CD4-positive, alpha-beta T cell treated with Interleukin-12 subunit alpha and Interleukin-12 subunit beta, for 1 hour (primary cell): ENCODE data around the gene DNAJB4.
"Not testable (repeated sequence)": the region's sequence is repeated elsewhere in the genome, so short reads cannot be mapped to it uniquely, and the experiment has no call there.

Experiments
- DNase-seq: peaks from one replicate; pipeline ENCODE4 v3.0.0-alpha.2; 2020

Gene DNAJB4

GRCh38 chr1:77991638-77992037, 13.1 kb upstream of the DNAJB4 start:
- no peak for DNase-seq

GRCh38 chr1:77994117-77994705, 10.5 kb upstream of the DNAJB4 start:
- no peak for DNase-seq

DNA sequence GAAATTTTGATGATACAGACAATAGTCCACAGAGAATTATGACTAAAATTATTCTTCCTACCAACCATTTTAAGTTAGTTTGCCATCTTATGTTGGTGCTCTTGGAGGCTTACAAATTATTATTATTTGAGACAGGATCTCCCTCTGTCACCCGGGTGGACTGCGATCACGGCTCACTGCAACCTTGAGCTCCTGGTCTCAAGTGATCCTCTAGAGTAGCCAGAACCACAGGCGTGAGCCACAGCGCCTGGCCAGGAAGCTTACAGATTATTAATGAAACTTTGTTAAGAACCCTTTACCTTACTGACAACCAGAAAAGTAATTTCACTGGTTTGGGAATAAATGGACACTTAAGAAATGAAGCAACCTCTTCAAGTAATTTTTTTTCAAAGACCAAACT, 8.0 kb upstream of the DNAJB4 start:
- DNase-seq: no peak

DNA sequence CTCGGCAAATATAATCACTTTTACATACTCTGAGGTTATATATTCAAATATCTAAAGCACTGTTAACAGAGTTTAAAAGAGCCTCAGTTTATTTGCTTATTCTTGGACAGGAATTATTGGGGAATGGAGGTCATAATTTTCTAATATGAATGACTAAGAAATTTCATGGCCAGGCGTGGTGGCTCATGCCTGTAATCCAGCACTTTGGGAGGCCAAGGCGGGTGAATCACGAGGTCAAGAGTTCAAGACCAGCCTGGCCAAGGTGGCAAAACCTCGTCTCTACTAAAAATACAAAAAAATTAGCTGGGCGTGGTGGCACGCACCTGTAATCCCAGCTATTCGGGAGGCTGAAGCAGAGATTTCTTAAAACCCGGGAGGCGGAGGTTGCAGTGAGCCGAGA, 4.2 kb upstream of the DNAJB4 start:
- DNase-seq: not testable (repeated sequence)

DNA sequence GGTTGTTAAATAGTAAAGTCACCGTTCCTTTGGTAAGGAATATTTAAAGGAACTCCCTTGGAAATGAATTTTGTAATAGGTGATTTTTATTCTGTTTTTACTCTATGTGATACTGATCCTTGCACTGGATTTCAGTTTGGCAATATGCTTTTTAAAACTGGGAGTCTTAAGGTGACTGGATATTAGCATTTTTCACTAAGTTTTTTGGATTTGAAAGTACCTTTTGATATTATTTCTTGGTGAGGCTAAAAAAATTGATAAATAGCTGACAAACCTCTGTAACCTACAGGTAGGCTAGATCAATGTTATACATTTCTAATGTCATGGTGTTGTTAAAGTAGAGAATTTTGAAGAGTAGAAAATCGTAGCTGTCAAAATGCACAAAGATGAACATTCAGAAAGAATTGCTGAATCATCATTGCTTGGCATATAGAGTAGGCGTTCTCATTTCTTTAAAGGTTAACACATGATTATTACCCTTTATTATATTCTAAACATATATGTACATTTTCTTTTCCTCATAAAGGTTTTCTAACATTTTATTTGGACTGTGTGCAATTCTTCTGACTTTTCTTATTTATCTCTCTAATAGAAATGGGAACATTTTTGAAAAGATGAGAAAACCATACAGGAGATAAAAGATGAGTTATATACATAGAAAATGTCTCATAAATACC, 1.5 kb upstream of the DNAJB4 start:
- DNase-seq: peak; percentile 12

DNA sequence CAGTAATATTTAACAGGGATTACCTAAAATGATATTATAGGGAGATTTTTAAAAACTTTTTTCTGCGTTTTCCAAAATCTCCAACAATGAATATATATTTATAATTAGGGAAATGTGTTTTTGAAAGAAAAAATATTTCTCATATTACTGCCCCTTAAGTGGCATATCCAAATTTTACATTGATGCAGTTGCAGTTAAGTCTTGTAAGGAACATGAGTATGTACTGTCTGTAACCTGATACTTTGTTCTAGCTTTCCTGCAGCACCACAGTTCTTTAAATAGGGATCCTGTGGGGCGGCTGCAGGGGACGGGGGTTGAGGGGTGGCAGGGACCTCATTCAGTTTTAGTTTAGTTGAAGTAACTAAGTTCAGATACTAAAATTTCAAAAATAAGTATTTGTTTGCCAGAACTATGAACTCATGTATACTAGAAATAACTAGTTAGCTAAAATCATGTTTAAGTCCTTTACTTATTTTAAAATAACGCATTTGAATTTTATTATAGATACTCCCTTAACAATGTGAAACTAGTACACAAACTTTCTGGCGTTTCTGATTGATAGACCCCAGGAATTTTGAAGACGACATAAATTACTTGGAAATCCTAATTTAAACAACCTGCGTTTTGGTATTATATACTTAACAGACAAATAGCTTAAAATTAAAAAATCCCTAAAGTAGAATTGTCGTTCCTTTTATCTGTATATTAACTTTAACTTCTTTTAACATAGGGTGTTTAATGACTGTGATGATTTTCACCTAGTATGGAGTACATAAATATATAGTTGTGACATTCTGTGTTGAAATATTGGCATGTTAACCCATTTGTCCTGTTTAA, 639 bp upstream of the DNAJB4 start:
- DNase-seq: peak; percentile 60

DNA sequence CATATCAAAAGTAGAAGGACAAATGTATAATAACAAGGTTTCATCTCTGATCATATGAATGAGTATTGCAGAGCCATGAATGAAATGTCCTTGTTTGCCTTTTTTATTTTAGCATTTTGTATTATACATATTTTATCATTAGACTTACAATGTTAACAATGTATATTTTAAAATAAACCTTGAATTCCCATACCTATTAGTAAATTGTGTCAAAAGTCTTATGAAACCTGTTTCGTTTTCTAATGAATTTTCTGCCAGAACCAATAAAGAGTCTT, 646 bp downstream of the DNAJB4 start:
- DNase-seq: no peak

GRCh38 chr1:78005755-78006154, 1.0 kb downstream of the DNAJB4 start:
- peak; percentile 27 for DNase-seq

DNA sequence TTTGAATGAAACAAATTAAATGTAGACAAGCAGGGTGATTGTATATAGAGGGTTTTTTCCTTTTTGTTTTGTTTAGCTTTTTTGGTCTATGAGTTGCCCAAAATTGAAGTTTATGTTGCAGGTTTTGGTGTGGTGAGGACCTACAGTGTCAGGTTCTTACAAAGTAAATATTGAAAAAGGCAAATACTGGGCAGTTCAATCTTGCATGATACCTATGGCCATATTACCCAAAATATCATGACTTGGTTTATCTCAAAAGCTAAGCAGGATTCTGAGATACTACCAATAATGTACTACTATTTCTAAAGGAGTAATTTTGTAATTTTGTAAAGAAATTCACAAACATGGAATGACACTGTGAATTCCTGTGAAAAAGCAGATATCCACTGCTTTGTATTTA, 1.8 kb downstream of the DNAJB4 start:
- DNase-seq: no peak

GRCh38 chr1:78007677-78008341, 3.1 kb downstream of the DNAJB4 start:
- DNase-seq: no peak

DNA sequence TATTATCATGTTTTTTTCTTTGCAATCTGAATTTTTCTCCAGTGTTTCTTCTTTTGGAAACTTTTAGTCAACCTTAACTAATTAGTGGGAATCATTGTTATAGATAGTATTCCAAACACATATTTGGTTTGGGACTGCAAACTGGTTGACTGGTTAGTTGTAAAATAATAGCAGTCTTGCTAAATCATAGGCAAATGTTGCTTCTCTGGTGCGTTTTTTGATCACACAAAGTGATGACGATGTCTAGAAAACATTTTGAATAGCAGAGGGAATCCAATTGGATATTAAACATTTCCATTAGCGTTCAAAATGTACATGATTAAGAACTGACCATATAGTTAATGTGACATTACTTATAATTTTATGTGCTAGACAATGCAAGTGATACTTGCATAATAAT, 4.5 kb downstream of the DNAJB4 start:
- no peak for DNase-seq

GRCh38 chr1:78009836-78010235, 5.1 kb downstream of the DNAJB4 start:
- DNase-seq: no peak

GRCh38 chr1:78011050-78011449, 6.3 kb downstream of the DNAJB4 start:
- no peak for DNase-seq

- DNase-seq: no peak
Observed at GRCh38 chr1:78015148-78015547, 10.4 kb downstream of the DNAJB4 start.

DNA sequence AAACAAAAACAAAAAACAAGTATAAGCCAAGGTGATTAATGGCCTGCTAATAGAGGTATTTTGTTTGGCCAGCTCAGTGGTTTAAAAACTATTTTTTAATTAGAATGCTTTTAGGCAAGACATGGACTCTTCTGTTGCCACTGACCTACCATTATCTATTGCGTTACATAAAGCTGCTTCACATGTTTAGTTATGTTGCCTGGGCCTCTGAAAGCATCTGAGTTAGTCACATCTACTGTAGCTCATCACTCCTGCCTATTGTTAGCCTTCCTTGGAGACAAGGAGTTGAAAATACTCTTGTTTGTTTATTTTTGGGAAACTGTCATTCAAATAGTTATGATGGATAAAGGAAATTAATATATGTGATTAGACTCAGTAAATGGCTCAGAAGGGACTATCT, 14.3 kb downstream of the DNAJB4 start:
- DNase-seq: no peak

GRCh38 chr1:78021134-78021533, 16.4 kb downstream of the DNAJB4 start:
- DNase-seq: not testable (repeated sequence)

DNA sequence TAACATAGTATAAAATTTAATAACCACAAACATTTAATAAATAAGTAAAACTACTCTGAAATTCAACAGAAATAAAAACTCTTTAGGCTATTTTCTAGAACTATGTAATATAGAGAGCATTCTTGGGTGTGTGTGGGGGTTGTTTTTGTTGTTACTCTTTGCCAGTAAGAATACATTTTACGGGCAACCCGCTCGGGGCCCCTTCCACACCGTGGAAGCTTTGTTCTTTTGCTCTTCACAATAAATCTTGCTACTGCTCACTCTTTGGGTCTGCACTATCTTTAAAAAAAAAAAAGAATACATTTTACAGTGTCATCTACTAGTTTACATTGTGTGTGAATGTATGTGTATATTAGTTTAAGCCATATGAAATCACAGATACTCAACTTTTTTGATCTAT, 25.1 kb downstream of the DNAJB4 start:
- no peak for DNase-seq

DNA sequence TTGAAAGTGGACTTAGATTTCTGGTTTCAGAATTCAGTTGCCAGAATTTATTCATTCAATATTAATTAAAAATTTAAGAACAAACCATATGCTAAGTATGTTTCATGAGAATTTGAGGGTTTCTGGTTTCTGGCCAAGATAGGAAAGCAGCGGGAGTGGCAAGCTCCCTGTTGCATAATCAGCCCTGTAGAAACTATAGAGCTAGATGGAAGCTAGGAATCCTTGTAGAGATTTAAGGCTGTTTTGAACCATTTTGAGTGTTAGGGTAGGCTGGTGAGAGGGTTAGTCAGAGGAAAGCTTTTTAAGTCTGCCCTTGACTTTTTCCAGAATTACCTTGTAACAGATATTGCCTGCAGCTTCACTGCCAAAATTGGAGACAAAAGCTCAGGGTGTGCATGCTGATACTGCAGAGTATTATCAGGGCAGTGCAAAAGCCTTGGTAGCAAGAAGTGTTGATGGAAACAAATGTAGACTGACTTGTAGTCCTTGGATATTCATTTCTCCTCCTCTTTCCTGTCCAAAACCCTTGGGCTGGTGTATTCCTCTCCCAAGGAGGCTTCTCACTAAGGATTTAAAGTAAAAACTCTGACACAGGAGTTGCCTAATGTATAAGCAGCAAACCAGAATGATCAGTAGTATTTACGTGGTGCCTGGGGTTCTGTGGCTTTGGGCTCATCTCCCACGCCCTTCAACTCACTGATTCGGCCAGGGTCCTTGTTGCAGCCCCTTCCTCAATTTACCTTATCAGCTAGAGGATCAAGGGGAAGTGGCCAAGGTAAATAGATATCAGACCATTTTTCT, 28.5 kb downstream of the DNAJB4 start:
- no peak for DNase-seq

- DNase-seq: no peak
Observed at GRCh38 chr1:78033797-78034172, 29.0 kb downstream of the DNAJB4 start.

- no peak for DNase-seq
Observed at GRCh38 chr1:78035121-78035520, 30.4 kb downstream of the DNAJB4 start.

- DNase-seq: no peak
Observed at GRCh38 chr1:78036450-78036849, 31.7 kb downstream of the DNAJB4 start.

GRCh38 chr1:78038071-78038470, 33.3 kb downstream of the DNAJB4 start:
- DNase-seq: no peak

- no peak for DNase-seq
Observed at GRCh38 chr1:78038491-78038939, 33.8 kb downstream of the DNAJB4 start.
